GM19023 (cell line): ENCODE measurements around the gene KCNJ15.

Source experiments
- ATAC-seq: cut with Tn5 transposase; IDR thresholded peaks from one replicate; pipeline ENCODE4 v1.9.1; 2021; ENCODE audit warnings: mild to moderate bottlenecking, moderate library complexity; ENCODE audit not compliant: unreplicated experiment

KCNJ15 gene

GRCh38 chr21:38323721-38324531 is 67.1 kb downstream of the KCNJ15 start:
- ATAC-seq: no peak

- no peak for ATAC-seq
These were observed 68.4 kb downstream of the KCNJ15 start for GRCh38 chr21:38325216-38325615.

GRCh38 chr21:38325731-38326420 is 69.1 kb downstream of the KCNJ15 start:
- ATAC-seq: no peak

- ATAC-seq: no peak
These were observed 69.6 kb downstream of the KCNJ15 start for GRCh38 chr21:38326429-38326828.

- ATAC-seq: no peak
These were observed 70.1 kb downstream of the KCNJ15 start for GRCh38 chr21:38326899-38327298.

GRCh38 chr21:38327984-38328383 is 71.2 kb downstream of the KCNJ15 start:
- ATAC-seq: no peak

- ATAC-seq: no peak
These were observed 72.4 kb downstream of the KCNJ15 start for GRCh38 chr21:38329162-38329561.

GRCh38 chr21:38330666-38331065 is 73.9 kb downstream of the KCNJ15 start:
- no peak for ATAC-seq

GRCh38 chr21:38333301-38334272 is 76.8 kb downstream of the KCNJ15 start:
- no peak for ATAC-seq

- no peak for ATAC-seq
These were observed 78.1 kb downstream of the KCNJ15 start for GRCh38 chr21:38334866-38335265.

GRCh38 chr21:38337793-38338192 is 81.0 kb downstream of the KCNJ15 start:
- ATAC-seq: no peak

- no peak for ATAC-seq
These were observed 83.3 kb downstream of the KCNJ15 start for GRCh38 chr21:38340131-38340530.

GRCh38 chr21:38341546-38342012 is 84.8 kb downstream of the KCNJ15 start:
- ATAC-seq: no peak

- no peak for ATAC-seq
These were observed 85.9 kb downstream of the KCNJ15 start for GRCh38 chr21:38342739-38343138.

- ATAC-seq: no peak
These were observed 86.9 kb downstream of the KCNJ15 start for GRCh38 chr21:38343691-38344090.

- ATAC-seq: no peak
These were observed 89.5 kb downstream of the KCNJ15 start for GRCh38 chr21:38346286-38346685.

GRCh38 chr21:38349111-38349746 is 92.4 kb downstream of the KCNJ15 start:
- no peak for ATAC-seq

- no peak for ATAC-seq
These were observed 93.2 kb downstream of the KCNJ15 start for GRCh38 chr21:38349977-38350376.

- ATAC-seq: no peak
These were observed 93.9 kb downstream of the KCNJ15 start for GRCh38 chr21:38350684-38351083.

GRCh38 chr21:38351176-38351959 is 94.6 kb downstream of the KCNJ15 start:
- no peak for ATAC-seq
